Islet of Langerhans (tissue), 1 donor: Measurements from ENCODE around the gene BCKDK.
"Not testable (repeated sequence)": the region's sequence is repeated elsewhere in the genome, so short reads cannot be mapped to it uniquely, and the experiment has no call there.

Source experiments
- FAIRE-seq: peaks from one replicate; lab custom pipeline; 2011; peaks lifted over from hg19 to GRCh38; lab: Jason Lieb, UNC

Gene BCKDK

DNA sequence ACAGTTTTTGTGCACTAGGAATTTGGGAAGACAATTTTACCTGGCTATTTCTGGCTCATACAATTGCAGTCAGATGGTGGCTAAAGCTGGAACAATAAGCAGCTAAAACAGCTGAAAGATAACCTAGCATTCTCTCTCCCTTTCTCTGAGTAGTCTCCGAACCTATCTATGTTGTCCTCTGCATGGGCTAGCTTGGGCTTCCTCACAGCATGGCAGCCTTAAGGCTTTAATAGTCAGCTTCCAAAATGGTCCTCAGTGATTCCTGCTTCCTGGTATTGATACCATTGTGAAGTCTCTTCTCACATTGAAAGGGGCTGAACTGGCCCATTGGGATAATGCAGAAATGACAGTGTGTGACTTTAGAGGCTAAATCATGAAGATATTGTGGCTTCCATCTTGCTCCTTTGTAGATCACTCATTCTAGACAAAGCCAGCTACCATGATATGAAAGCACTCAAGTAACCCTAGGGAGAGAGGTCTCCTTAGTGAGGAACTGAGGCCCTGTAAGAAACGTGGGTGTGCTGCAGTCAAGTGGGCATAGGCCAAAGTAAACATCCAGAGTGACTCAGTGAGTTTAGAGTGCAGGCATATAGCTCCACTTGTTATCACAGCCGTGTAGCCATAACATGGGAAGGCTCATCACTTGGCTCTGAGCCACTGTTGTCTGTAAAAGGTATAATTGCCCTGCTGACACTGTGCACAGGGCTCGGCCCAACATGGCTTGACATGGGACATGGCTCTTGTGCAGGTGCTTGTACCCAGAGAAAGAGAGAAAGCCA lies 8.1 kb upstream of the BCKDK start:
- FAIRE-seq, result no peak

DNA sequence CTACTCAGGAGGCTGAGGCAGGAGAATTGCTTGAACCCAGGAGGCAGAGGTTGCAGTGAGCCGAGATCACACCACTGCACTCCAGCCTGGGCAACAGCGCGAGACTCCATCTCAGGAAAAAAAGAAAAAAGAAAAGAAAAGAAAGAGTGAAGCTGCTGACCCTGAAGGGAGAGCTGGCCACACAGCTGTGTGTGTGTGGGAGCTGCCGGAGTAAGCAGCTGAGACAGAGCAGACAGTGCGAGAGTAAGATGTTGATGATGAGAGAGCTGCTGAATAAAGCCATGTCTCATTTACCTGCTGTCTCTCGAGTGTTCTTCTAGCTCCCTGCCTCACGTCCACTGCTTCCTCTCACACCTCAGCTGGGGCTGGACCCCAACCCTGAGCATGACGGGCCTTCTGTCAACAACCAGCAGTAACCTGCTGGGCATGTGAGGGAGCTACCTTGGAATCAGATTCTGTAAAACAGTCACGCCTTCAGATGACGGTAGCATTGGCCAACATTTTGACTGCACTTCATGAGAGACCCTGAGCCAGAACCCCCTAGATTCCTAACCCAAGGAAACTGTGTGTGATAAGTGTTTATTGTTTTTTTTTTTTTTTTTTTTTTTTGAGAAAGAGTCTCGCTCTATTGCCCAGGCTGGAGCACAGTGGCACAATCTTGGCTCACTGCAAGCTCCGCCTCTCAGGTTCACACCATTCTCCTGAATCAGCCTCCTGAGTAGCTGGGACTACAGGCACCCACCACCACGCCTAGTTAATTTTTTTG lies 7.1 kb upstream of the BCKDK start:
- not testable (repeated sequence) for FAIRE-seq

DNA sequence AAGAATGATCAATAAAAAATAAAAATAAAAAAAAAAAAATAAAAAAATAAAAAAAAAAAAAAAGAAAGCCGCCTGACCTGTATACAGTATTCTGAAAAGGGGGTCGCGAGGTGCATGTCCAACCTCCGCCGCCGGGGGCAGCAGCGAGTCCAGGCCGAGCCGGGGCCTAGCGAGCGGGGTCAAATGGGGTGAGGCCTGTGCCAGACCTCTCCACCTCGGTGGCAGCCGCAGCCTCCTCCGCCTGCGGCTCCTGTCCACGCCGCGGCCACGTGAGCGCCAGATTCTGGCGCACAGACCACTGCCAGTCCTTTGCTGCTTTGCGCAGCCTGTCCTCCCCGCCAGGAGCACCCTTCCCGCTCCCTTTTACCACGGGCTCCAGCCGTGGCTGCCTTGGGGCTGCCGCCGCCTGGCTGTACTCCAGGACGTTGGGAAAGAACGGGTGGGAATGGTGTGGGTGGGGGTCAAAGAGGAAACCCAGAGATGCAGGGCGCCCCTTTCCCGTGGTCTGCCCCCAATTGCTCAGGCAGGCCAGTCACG lies 2.4 kb upstream of the BCKDK start:
- no peak for FAIRE-seq

DNA sequence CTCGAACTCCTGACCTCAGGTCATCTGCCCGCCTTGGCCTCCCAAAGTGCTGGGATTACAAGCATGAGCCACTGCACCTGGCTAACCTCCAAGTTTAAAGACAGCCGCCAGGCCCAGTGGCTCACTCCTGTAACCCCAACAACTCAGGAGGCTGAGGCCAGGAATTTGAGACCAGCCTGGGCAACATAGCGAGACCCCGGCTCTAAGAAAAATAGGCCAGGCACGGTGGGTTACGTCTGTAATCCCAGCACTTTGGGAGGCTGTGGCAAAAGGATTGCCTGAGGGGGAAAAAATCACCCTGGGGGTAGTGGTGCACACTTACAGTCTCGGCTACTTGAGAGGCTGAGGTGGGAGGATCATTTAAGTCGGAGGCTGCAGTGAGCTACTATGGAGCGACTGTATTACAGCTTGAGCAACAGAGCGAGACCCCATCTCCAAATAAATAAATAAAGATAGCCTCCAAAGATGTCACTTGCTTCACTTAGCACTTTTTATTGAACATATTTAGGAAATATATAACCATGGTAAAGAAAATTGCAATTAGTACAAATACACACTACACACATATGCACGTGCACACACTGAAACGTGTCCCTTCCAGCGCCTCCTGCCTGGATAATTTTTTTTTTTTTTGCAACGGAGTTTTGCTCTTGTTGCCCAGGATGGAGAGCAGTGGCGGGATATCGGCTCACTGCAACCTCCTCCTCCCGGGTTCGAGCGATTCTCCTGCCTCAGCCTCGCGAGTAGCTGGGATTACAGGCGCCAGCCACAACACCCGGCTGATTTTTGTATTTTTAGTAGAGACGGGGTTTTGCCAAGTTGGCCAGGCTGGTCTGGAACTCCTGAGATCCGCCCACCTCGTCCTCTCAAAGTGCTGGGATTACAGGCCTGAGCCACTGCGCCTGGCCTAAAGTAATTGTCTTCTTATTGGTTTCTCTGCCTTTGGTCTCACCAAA lies 1.4 kb upstream of the BCKDK start:
- FAIRE-seq, result no peak

DNA sequence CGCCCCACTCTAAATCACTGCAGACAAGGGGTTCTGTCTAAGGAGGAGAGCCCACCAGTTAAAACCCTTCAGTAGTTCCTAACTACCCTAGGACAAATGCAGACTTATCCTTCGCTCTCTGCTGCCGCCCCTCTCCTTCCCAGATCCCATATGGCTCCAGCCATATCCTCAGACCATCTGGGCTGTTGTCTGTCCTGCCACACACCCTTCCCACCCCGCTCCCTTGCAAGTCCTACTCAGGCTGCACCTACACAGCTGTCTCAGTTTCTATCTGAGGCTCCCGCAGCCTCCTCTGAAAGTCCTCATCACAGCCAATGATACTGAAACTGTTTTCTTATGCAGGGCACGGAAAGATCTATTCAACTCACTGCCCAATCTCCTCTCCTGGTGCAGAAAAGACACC lies 720 bp upstream of the BCKDK start:
- no peak for FAIRE-seq

DNA sequence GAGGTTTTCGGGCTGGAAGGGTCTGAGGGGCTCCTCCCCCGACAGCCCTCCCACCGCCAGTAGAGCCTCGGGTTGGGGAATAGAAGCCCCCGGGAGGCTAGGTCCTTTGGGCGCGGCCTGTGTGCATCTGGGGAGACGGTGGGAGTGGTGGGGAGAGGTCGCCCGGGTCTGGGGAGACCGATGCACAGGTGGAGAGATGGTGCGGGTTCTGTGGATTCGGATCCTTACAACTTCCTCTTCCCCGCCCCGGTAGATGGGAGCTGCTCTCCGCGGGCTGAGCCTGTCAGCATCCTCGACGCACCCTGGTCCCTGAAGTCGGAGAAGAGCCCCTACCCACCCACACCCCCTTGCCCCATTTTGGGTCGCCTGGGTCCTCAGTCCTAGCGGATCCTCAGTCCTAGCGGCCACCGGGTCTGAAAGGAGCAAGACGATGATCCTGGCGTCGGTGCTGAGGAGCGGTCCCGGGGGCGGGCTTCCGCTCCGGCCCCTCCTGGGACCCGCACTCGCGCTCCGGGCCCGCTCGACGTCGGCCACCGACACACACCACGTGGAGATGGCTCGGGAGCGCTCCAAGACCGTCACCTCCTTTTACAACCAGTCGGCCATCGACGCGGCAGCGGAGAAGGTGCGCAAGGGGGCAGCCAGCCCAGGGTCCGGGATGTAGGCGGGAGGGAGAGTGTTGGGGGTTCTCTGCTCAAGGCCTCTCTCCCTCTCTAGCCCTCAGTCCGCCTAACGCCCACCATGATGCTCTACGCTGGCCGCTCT lies 790 bp downstream of the BCKDK start:
- no peak for FAIRE-seq

DNA sequence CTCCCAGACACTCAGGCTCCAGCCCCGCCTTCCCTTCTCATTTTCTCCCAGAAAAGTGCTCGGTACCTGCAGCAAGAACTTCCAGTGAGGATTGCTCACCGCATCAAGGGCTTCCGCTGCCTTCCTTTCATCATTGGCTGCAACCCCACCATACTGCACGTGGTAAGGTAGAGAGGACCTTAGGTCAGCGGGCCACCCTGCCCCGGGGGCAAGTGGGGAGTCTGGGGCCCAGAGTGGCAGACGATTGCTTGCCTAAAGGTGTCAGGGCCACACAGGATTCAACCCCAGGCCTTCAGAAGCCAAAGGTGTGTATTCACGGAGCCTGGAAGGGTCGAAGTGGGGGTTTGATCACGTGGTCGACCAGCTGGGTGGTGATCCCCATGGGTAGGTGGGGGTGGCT lies 1.4 kb downstream of the BCKDK start:
- no peak for FAIRE-seq

DNA sequence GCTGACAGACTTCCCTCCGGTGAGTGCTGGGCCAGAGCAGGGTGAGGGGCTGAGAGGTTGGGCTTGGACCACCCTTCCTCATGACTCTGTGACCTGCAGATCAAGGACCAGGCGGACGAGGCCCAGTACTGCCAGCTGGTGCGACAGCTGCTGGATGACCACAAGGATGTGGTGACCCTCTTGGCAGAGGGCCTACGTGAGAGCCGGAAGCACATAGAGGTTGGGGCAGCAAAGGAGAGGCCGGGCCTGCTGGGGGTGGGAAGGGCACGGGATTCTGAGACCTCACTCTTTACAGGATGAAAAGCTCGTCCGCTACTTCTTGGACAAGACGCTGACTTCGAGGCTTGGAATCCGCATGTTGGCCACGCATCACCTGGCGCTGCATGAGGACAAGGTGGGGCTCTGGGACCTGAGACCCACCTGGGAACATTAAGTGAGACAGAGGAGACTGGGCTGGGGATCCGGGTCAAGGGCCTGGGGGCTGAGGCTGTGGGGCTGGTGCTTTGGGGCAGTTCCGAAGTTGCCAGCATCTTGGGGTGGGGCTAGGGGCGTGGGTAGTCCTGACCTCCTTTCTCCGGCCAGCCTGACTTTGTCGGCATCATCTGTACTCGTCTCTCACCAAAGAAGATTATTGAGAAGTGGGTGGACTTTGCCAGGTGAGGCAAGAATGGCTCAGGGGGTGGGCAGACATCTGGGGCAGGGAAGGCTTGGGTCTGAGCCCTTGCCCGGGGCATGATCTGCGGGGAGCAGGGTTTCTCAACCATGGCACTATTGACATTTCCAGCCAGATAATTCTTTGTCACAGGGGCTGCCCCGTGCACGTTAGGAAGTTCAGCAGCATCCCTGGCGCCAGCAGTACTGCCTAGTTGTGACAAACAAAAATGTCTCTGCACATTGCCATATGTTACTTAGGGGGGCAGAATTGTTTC lies 2.2 kb downstream of the BCKDK start:
- FAIRE-seq, result no peak

DNA sequence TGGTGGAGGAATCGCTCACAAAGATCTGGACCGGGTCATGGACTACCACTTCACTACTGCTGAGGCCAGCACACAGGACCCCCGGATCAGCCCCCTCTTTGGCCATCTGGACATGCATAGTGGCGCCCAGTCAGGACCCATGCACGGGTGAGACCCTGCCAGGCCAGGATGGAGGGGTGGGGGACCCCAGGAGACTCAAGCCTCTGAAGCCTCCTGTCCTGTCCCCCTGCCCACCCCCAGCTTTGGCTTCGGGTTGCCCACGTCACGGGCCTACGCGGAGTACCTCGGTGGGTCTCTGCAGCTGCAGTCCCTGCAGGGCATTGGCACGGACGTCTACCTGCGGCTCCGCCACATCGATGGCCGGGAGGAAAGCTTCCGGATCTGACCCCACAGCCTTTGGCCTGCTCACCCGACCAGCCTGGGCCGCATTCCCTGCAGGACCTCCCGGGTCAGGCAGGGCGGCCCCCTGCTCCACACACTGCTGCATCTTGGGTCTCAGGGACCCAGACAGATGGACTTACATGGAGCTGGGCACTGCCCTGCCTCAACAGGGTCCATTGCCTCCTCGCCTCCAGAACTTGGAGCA lies 3.8 kb downstream of the BCKDK start:
- no peak for FAIRE-seq

DNA sequence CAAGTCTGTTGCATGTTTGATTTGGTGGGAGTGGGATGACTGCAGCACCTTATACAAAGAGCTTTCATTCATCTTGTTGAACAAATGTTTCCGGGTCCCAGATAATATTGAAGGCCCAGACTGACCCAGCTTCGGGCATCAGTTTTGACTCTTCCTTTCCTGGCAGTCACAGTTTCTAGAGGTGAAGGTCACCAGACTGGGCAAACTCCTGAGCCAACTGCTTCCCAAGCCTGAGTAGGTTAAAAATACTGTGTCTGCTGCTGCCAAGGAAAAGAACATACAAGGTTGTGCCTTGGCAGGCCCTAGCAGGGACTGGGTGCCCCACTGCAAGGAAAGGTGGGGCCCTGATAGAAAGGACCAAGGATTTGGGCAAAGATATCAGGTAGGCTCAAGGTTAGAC lies 4.5 kb downstream of the BCKDK start:
- FAIRE-seq, result no peak

DNA sequence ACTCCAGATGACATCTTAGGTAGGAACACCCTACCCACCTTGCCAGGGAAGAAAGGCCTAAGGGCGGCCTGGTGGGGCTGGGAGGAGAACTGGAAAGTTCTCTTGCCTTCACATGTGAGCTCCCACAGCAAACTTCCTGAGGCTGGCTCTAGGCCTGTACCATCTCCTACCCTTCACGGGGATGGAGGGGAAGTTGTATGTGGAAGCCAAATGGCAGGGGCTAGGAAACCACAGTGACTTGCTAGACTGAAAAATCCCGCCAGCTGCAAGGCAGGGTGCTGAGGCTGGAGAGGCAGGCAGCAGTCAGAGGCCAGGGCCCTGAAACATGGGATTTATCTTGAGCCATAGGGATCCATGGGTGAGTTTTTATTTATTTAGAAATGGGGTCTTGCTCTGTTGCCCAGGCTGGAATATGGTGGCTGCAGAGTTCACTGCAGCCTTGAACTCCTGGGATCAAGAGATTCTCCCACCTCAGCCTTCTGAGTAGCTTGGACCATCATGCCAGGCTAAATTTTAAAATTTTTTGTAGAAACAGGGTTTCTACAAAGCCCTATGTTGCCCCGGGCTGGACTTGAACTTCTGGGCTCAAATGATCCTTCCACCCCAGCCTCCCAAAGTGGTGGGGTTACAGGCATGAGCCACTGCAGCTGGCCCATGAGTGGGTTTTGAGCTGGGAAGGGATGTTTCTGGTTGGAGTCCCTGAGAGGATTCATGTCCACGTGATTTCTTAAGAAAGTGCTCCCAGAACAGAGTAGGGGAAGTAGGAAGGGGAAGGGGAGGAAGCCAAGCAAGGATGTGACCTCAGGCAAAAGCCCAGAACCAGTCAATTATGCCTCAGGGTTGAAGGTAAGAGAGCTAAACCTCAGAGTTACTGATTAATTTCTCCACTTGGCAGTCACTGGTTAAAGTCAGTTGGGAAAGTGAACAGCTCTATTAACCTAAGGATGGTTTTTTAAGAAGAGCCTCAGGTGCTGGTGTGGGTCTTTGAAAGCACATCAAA lies 5.2 kb downstream of the BCKDK start:
- no peak for FAIRE-seq

DNA sequence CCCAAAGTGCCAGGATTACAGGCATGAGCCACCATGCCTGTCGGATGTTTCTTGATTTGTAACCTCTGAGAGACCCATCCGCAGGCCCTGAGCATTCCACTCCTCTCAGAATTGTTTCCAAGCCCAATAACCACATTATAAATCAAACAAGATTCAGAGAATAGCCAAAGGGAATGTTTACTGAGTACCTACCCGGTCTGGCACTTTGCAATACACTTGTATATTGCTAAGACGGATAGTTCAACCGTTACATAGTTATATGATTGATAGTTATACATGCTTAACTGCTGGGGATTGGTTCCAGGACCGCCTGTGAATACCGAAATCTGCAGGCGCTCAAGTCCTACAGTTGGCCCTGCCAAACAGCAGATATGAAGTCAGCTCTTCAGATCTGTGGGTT lies 6.3 kb downstream of the BCKDK start:
- no peak for FAIRE-seq

DNA sequence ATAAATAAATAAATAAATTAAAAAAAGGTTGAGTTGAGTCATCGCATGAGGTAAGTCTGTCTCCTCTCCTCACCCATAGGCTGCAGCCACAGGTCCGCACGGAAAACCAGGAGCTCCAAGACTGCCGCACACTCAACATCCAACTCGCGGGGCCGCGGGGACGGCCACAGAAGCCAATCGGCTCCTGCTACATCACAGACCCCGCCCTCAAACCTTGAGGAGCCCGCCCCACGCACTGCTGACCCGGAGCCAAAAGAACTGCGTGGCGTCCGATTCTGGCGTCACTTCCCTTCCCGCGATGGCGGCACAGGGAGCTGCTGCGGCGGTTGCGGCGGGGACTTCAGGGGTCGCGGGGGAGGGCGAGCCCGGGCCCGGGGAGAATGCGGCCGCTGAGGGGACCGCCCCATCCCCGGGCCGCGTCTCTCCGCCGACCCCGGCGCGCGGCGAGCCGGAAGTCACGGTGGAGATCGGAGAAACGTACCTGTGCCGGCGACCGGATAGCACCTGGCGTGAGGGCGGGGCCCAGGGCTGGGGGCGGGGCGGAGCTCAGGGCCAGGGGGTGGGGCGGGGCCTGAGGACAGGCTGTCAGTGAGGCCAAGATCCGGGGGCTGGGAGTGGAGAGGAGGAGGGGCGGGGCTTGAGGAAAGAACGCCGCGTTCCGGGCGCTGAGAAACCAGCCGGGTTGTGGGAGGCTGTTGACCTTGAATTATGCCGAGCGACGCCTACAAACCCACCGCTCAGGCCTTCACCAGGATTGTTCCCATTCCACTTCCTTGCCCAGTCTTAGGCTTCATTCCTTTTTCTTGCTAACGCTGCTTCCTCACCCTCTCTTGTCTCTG lies 9.4 kb downstream of the BCKDK start, which contains the start of gene KAT8:
KAT8 (plus strand) TSS at position 281 of the 839 bp plus-strand sequence; CDS start at position 299, 18 bp downstream.
- peak; percentile 13 for FAIRE-seq

DNA sequence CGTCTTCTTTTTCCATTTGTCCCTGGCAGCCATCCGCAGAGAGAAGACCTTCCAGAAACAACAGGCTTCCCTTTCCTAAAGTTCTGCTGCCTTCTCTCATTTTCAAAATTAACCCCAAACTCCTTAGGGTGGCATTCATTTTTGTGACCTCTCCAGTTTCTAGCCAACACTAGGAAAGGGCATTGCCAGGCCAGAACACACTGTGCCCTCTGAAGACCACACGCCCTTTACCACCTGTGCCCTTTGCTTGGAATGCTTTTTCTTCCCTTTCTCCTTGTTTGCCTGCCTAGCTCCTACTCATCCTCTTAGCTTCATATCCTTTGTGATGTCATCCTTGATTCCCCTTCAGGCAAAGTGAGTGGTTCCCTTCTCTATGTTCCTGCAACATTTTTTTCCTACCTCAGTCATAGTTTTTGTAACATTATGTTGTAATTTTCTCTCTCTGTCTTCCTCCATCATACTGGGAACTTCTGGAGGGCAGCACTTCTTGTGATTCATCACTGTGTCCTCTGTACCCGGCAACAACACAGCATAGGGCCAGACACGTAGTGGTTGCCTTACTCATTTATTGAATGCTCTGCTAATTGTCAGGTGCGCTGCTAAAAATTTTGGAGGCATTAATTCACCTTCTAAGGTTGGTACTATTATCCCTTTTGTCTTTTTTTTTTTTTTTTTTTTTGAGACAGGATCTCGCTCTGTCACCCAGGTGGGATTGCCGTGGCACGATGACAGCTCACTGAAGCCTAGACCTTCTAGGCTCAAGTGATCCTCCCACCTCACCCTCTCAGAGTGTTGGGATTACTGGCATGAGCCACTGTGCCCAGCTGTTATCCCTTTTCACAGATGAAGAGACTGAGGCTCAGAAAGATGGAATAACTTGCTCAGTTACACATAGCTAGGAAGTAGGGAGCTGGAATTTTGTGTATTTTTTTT lies 10.3 kb downstream of the BCKDK start:
- no peak for FAIRE-seq

DNA sequence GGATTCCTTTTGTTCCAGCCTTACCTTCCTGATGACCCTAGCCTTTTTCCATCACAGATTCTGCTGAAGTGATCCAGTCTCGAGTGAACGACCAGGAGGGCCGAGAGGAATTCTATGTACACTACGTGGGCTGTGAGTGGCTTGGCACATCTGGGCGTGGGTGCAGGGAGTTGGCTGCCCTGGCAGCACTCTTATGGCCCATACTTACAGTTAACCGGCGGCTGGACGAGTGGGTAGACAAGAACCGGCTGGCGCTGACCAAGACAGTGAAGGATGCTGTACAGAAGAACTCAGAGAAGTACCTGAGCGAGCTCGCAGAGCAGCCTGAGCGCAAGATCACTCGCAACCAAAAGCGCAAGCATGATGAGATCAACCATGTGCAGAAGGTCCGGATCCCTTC lies 11.9 kb downstream of the BCKDK start:
- no peak for FAIRE-seq

DNA sequence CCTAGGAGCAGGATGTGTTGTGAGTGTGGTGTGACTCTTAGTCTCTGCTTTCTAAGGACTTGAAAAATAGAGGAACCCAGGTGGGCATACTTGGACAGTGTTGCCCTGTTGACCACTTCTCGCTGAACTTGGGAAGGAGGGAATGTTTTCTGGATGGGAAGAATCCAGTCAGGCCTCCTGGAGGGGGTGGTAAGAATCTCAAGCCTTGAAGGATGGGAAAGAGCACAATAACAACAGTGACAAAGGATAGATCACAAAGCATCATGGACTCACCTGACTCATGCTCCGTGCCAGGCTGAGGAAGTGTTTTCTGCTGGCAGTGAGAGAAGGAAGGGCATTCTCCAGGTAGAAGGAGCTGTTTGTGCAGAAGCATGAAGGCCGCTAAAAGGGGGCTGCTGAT lies 17.7 kb downstream of the BCKDK start:
- no peak for FAIRE-seq

DNA sequence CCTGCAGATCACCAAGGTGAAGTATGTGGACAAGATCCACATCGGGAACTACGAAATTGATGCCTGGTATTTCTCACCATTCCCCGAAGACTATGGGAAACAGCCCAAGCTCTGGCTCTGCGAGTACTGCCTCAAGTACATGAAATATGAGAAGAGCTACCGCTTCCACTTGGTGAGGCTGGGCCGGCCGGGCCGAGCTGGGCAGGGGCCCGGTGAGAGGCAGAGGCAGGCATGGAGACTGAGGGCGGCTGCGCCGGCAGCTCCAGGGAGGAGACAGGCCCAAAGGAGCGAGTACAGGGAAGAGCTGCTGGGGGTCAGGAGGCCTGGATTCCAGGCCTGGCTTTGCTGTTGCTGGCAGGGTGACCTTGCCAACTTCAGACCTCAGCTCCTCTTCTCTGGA lies 19.0 kb downstream of the BCKDK start:
- FAIRE-seq, result no peak
